NT2/D1 (cell line): ENCODE results near the gene HHEX.

Source experiments
- DNase-seq: peaks from one replicate; pipeline ENCODE4 v3.0.0-alpha.2; 2011; ENCODE audit warnings: low read depth, low spot score
- H3K27me3 ChIP-seq: 2 replicates; pipeline ENCODE4 v1.6.0; 2011; ENCODE audit warnings: mild to moderate bottlenecking; ENCODE audit not compliant: insufficient read length, insufficient read depth
- H3K36me3 ChIP-seq: 2 replicates; pipeline ENCODE4 v1.6.1; 2011; ENCODE audit warnings: mild to moderate bottlenecking, low read length, mixed read lengths; ENCODE audit not compliant: insufficient read depth, insufficient read length
- H3K4me1 ChIP-seq: 2 replicates; pipeline ENCODE4 v1.5.1; 2011; ENCODE audit not compliant: insufficient read depth, insufficient read length
- H3K4me3 ChIP-seq: 2 replicates; pipeline ENCODE4 v1.5.1; 2011; ENCODE audit warnings: low read depth; ENCODE audit not compliant: insufficient read length
- H3K9ac ChIP-seq: 2 replicates; pipeline ENCODE4 v1.6.0; 2011; ENCODE audit warnings: low read depth; ENCODE audit not compliant: insufficient read length
- H3K9me3 ChIP-seq: 2 replicates; pipeline ENCODE4 v1.5.1; 2011; ENCODE audit warnings: mild to moderate bottlenecking, low read length; ENCODE audit not compliant: insufficient read depth
- SUZ12 ChIP-seq: IDR thresholded peaks from 2 replicates; pipeline ENCODE4 v1.6.1; 2011; ENCODE audit not compliant: insufficient read length, insufficient read depth; ENCODE audit errors: extremely low read depth

Gene HHEX

GRCh38 chr10:92742331-92743228 lies 52.8 kb downstream of the HHEX start:
- H3K9me3 ChIP-seq: no peaks in the 10 kb centered on the region
- H3K4me3 ChIP-seq: no peak overlapping the region
- H3K9ac ChIP-seq: no peak overlapping the region
- no peaks in the 10 kb centered on the region for H3K27me3 ChIP-seq
- H3K36me3 ChIP-seq: no peaks in the 10 kb centered on the region
- no peak for TF ChIP-seq SUZ12
- no peaks in the 10 kb centered on the region for H3K4me1 ChIP-seq
- no peak for DNase-seq
